Measurements from ENCODE around the gene EOMES.

Gene EOMES

DNA sequence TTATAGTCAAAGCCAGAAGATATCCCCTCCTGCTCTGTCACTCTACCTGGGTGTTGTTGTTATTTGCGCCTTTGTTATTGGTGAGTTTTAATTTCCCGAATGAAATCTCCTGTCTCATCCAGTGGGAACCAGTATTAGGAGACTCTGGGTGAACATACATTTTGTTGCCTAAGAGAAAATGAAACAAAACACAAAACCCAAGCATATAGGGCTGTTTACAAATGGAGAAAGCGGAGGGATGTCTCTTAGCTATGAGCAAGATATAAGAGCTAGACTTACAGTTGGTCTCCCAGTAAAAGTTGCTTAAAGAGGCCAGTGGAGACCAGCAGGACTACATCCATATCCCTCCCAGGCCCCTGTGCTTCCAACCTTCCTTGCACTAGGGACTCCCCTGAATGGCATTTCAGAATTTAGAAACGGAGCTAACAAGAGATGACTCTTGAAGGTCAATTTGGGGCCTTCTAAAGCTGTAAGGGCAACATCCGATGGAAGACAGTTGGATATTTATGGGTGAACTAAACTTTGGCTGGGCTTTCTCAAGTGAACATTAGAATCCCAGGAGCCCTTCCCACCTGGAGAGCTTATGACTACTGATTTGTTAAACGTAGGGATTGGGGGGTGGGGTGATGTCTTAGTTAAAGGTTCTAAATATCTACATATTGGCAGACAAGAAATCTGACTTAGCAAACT lies 2.7 kb downstream of the EOMES start:
- DNase-seq = no peak

DNA sequence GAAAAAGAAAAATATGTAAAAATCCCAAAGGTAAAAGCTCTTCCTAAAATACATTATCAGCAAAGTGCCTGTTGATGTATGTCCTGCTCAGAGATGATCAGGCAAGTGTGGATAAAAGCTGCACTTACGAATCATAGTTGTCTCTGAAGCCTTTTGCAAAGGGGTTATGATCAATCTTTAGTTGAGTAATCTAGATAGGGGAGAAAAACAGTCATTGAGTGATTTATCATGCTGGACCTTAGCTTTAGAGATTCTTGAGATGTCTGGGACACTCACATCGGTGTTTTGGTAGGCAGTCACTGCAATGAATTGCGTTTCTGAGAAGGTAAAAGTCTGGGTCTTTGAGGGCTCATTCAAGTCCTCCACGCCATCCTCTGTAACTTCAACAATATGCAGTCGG lies 3.7 kb downstream of the EOMES start:
- DNase-seq = no peak

DNA sequence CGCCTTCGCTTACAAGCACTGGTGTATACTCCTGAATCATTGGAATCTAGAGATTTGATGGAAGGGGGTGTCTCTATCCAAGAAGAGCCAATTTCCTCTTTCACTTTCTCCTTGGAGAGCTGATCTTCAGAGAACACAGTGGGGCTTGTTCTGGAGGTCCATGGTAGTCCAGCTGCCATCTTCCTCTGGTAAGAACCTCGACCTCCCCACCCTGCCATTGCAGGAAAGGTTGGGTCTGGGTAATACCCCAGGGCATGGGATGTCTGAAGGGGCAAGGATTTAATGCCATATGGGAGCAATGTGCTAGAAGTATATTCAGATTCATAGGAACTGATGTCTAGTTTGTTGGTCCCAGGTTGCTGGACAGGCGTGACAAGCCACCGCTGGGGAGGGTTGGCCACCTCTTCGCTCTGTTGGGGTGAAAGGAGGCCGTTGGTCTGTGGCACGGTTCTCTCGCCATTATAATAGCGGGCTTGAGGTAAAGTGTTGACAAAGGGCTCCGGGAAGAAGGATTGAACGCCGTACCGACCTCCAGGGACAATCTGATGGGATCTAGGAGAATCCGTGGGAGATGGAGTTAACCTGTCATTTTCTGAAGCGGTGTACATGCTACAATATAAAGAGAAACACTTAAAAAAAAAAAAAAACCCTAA lies 4.8 kb downstream of the EOMES start:
- no peak for DNase-seq

DNA sequence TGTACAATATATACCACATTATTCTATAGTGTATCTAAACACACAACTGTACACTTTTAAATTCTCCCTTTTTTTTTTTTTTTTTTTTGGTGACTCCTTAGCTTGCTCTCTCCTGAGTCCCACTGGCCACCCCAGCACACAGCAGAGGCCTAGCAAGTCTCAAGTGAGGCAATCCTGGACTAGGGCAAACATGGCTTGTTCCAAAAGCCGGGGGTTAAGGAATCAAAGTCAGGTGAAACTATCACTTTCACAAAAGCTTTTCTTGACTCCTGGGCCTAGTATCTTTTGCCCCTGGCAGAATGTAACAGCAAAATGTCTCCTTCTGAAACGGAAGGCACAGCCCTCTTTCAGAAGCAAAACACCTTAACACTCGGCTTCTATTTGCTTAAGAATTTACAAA lies 5.8 kb downstream of the EOMES start:
- DNase-seq = no peak

DNA sequence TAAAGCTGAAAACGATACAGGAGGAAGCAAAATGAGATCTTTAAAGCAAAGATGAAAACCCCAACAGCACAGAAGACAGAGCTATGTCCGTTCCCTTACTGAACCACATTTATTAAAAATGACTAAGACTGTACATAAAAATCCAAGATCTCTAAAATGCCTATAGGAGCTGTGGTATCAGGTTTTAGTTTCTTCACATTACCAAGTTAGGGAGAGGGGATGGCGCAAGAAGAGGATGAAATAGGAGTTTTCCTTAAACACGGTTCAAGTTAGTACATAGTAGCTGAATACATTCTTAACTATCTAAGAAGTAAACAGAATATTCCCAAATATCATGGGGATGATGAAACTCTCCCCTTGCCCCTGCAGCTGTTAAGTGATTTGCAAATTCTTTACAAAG lies 6.3 kb downstream of the EOMES start:
- no peak for DNase-seq

DNA sequence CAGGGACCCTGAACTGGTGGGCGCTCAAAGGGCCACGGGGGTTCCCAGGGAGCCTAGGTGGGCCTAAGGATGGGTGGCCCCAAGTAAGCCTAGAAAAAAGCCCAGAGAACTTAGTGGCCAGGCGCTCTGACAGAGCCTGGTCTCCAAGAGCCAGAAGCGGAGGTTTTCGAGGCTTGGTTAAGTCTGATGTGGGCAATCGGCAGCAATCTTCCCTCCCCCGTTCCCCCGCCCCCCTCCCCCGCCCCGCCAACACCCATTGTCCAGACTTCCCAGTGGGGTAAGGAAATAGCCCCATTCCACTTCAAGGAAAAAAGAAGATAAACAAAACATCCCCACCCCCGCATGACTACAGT lies 6.7 kb downstream of the EOMES start:
- DNase-seq = no peak

DNA sequence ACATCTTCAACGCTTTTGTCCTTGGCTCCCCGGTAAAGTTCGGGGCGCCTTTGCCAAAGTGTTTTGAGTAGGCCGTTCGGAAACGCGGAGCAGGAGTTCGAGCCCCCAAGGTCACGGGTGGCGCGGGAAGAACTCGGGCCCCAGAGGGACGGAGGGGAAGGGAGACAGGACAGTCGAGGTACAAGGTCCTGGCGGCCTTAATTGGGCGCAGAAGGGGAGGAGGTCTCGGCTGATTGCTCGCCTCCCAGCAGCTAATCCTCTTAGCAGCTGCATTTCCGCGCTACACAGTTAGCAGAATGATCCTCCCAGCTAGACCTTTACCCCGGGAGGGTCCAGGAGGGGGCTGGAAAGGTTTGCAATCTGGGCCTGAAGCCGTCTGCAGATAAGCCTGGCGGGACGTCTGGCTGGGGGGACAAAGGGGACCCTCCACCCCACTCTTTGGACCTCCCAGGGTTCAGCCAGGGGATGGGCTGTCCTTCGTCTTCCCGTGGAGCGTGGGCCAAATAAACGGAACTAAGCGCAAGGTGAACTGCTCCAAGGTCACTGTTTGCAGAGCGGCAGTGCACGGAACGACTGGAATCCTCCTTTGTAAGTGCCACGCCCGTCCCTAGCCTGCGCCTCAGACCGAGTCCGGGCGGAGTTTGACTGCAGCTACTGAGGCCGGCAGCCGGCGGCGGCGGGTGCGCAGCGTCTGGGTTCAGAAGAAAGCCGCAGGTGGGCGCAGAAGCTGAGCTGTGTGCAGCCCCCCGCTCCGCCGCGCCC lies 7.2 kb downstream of the EOMES start:
- DNase-seq = no peak

DNA sequence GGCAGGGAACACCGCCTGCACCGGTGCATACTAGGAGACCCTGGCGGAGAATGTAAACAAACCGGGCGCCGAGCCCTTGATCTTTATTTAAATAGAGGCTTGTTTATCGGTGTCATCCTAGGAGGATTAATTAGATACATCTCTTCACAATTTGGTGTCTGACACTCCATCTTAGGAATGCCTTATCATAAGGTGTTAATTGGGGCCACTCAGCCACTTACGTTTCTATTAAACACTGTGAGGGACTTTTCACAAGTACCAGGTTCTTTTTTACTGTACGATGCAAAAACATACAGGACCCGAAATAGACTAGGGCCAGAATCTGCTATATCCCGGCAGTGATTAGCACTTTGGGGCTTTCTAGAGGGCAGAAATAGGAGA lies 8.0 kb downstream of the EOMES start:
- DNase-seq = no peak

DNA sequence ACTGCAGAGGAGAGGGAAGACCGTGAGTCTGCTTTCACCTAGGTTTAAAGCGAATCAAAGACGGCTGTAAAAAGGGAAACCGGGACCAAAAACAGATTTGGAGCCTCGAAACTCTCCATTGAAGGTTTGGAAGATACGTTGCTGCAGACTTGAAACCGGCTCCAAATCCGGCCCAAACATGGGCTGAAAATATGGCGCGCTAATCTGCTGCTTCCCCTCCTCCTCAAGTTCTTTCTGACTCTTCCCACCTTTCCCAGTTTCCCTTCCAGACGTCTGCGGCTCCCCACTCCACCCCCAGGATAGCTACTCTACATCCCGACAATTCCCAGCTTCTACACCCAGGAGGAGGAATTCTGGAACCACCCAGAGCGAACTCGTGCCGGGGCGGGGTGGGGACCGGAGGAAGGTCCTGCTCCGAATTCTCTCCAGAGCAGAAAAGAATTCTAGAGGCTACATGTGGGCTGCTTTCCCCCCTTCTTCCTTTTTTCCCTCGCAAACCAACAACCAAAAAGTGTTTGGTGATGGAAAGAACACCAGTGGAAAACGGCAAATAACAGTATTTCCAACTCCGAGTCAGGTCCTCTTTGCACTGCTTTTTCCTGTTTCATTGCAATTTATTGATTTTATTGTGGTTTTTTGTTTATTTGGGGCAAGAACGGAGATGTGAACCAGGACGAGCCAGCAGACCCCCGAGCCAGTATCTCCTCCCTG lies 8.5 kb downstream of the EOMES start:
- no peak for DNase-seq

DNA sequence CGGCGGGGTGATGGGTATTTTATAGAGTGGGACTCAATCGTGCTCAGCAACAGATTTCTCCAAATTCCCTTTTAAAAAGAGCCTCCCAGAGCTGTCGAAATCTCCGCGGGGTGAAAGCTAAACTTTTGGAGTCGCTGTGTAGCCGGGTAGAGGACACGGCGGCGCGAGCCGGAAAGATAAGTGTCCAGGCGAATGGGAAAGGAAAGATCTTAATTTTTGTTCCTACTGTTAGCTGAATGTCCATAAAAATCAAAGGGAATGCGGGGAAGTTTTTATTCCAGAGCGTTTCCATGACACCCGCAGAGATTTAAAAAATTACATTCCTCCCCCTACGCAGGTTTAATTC lies 9.1 kb downstream of the EOMES start:
- DNase-seq = no peak

DNA sequence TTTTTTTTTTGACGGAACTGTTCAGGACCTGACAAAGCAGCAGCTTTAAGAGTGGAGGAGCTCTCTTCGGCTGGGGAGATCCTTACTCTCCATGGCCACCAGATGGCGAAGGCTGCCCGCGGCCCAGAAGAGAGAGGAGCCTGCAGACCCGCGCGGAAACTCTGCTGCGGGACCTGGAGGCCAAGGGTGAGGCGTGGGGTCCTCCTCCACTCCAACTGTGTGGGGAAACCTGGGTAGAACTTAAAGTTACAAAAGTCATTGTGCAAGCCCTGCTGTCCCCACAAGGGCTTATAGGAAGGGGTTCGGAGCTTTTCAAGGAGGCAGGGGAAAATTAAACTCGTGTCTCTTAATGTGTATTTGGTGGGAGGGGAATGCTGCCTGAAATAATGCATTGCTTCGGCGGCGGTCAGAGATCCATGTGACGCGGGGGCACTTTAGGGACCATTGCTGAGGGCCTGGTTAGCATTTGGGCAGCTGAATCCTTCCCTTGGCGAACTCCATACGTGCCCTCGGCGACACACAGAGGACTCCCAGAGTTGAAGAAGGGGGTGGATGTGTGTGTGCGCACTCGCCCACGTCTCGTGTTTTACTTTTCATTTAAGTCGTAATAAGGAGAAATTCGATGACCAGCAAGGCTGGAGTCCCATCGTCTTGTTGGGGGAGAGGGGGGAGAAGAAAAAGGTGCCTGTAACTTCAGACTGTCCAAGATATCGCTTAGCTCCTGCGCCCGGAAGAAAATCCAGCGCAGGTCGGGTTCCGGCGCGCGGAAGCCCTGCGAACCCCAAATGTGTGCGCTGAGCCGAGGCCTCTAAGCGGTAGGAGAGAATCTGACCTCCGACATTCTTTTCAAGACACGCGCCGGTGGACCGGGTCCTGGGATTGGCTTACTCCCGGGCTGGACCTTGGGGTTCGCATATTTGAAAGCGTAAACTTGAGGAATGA lies 9.7 kb downstream of the EOMES start:
- no peak for DNase-seq

DNA sequence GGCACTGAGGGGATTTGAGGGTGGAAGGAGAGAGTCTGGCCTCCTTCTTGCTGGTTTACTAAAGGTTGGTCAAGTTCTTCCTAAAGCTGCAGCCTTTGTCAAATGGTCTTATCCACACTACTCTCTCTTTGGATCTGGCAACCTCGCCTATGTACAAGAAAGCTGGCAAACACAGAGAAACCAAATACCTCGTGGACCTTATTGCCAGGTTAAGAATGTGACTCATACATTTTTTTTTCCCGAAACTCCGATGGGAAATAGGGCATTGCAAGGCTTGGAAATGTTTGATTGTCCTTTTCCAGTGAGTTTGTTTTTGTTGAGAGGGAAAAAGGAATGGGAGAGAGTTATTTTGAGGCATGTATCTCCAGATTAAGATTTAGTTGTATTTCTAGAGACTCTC lies 13.9 kb downstream of the EOMES start:
- no peak for DNase-seq

DNA sequence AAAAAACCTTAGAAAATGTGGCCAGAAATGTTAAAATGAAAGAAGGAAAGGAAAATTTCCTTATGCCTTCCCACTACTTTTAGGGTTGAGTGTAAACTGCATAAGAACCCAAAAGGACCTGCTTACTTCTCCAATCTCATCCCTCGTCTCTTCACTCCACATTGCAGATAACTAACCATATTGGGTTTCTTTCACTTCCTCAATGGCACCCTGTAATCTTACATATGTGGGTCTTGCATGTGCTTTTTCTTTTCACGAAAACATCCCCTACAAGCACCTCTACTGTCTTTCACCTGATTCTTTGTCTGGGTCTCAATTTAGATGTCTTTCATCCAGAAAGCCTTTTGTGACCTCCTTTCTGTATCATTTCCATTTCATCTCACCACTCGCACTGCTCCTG lies 23.1 kb downstream of the EOMES start:
- DNase-seq = no peak

DNA sequence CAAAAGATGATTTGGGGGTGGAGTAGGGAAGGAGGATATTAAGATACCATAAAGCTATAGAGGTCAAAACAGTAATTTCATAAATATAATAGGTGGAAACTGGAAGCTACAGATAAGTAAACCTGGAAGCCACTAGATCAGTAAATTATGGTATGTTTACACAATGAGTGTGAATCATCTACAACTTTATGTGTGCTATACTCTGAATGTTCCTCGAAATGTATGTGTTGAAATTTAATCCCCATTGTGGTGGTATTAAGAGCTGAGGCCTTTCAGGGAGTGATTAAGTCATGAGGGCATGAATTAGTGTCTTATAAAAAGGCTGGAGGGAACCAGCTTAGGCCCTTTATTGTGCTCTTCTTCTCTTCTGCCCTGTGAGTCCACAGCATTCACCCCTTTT lies 25.2 kb downstream of the EOMES start:
- no peak for DNase-seq

DNA sequence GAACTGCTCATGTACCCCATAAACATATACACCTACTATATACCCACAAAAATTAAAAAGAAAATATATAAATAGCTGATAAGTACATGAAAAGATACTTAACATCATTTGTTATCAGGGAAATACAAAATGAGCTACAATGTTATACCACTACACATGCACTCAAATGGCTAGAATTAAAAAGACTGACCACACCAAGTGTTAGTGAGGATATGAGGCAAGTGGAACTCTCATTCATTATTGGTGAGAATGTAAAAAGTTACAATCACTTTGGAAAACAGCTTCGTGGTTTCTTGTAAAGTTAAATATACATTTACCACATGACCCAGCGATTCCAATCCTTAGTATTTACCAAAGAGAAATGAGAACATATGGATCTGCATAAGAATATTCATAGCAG lies 26.5 kb downstream of the EOMES start:
- DNase-seq = no peak

DNA sequence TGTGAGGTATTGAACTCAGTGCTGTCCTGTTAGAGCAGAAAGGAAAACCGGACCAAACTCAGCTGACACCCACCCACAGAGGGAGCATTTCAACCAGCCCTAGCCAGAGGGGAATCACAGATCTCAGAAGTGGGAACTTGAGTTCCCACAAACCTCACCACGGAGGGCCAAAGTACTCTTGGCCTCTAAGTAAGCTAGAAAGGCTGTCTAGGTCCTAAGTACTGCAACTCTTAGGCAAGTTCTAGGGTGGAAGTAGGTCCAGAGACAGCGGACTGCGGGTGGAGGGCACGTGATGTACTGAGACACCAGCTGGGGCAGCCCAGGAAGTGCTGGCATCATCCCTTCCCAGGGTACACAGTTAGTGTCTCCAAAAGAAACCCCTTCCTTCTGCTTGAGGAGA lies 34.1 kb downstream of the EOMES start:
- DNase-seq = no peak

DNA sequence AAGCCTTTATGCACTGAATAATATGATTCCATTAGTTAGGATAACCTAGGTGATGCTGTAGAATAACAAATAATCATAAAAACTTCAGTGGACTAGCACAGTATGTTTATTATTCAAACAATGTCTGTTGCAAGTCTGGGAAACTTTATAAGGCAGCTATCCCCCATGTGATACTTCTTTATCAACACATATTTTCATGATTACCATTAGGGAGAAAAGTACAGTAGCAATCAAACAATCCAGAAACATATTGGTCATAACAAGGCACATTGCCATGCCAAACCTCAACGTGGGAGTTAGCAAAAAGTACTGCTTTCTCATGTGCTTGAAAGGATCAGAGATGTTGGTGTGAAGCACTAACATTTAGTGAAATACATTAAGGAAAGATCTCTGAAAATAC lies 35.5 kb downstream of the EOMES start:
- no peak for DNase-seq

DNA sequence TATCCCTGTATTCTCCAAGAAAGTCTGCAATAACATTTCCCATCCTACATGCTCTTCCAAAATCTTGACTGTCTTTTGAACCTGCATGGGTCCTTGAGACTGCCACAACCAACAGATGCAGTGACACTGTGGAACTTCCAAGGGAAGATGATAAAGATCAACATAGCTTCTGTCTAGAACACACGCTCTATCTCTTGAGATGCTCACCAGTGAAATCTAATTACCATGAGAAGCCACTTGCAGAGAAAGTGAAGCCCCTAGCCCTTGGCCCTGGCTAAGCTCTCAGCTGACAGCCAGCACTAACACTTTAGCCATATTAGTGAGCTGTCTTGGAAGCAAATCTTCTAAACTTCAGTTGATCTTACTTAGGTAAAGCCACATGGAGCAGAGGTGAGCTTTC lies 36.6 kb downstream of the EOMES start:
- DNase-seq = no peak

DNA sequence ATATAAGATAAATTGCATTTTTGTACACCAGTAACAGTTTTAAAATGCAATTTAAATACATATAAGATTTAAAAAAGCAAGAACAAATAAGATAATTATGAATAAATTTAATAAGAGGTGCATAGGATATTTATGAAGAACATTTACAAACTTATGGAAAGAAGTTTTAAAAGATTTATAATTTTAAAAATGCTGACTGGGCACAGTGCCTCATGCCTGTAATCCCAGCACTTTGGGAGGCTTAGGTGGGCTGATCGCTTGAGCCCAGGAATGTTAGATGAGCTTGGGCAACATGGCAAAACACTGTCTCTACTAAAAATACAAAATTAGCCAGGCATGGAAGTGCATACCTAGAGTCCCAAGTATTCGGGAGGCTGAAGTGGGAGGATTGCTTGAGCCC lies 37.8 kb downstream of the EOMES start:
- DNase-seq = no peak

DNA sequence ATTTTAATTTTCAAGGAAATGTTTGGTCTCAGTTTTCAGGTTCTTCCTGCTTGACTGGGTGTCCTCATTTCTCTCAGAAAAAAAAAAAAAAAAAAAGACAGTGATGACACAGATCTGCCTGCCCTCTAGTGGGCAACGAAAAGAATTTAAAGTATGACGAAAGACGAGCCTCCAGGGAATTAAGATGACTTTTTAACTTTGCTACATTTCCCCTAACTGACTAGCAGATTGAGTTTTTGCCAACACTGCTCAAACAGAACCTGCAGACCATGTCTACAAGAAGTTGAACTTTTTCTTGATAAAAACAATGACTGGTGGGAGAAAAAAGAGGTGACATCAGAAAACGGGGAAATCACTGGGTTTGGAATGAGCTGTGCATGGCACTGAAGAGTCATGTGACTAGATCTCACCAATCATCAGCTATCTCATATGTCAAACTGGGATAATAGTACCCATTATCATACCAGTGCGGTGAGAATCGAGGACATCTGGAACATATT lies 40.8 kb downstream of the EOMES start:
- DNase-seq = no peak

DNA sequence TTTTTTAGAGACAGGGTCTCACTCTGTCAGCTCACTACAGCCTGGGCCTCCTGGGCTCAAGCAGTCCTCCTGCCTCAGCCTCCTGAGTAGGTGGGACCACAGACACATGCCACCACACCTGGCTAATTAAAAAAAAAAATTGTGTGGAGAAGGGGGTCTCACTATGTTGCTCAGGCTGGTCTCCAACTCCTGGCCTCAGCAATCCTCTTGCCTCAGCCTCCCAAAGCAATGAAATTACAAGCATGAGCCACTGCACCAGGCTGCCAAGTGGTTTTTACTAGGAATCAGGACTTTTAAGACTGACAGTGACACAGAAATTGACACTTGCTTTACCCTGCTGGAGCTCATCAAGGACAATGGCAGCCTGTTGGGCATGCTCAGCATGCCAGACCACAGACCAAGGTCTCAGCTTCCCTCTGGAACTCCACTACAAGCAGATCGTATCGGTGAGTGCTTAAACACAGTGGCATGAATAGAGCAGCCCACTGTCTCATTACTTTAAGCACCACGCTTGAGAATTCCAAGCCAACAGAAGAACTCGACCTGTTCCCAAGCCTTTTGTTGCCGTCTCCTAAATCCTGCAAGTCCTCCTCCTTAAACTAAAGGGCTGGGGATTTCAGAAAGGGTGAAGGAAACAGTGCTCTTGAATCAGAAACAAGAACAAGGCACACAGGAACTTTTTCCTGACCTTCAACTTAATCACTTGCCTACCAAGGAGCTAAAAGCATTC lies 41.4 kb downstream of the EOMES start:
- DNase-seq = no peak

DNA sequence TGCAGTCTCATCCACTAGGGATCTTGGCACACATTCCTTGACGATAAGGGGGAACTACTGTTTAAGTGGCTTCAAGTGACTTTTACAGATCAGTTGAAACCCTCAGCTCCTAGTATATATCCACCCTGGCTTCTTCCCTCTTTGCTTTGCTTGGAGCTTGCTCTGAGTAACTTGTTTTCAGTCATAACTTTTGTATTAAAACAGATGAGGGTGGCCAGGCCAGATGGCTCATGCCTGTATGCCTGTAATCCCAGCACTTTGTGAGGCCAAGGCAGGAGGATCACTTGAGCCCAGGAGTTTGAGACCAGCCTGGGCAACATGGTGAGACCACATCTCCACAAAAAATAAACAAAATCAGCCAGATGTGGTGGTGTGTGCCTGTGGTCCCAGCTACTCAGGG lies 42.4 kb downstream of the EOMES start:
- DNase-seq = no peak
